Activated naive CD4-positive, alpha-beta T cell treated with anti-CD3 and anti-CD28 coated beads, Interleukin-2, amount 10 ng/mL, durations not matched to agents 7 days and 5 days (primary cell): ENCODE results near the gene DNMT1.
"Not testable (repeated sequence)": the region's sequence is repeated elsewhere in the genome, so short reads cannot be mapped to it uniquely, and the experiment has no call there.

ENCODE experiments used
- CTCF ChIA-PET: fragments of 350-600 bp; sonication (Branson Sonifier 250); formaldehyde crosslinking; loops from one replicate; lab custom pipeline; 2021; ENCODE audit warnings: antibody characterized with exemption; lab: Charles Lee
- DNase-seq: peaks from one replicate; pipeline ENCODE4 v3.0.0-alpha.2; 2020
- H3K27ac Mint-ChIP-seq: one replicate; pipeline ENCODE4 v1.8.0; 2021; ENCODE audit warnings: mild to moderate bottlenecking, moderate library complexity, mixed read lengths
- H3K27me3 Mint-ChIP-seq: one replicate; pipeline ENCODE4 v1.8.0; 2021; ENCODE audit warnings: mild to moderate bottlenecking, mixed read lengths
- H3K36me3 Mint-ChIP-seq: one replicate; pipeline ENCODE4 v1.8.0; 2021; ENCODE audit warnings: mixed read lengths
- H3K4me1 Mint-ChIP-seq: one replicate; pipeline ENCODE4 v1.8.0; 2021; ENCODE audit warnings: mixed read lengths
- H3K4me3 Mint-ChIP-seq: one replicate; pipeline ENCODE4 v1.8.0; 2021; ENCODE audit warnings: mild to moderate bottlenecking, moderate library complexity, mixed read lengths
- H3K9me3 Mint-ChIP-seq: one replicate; pipeline ENCODE4 v1.8.0; 2021; ENCODE audit warnings: mixed read lengths

Gene DNMT1

DNA sequence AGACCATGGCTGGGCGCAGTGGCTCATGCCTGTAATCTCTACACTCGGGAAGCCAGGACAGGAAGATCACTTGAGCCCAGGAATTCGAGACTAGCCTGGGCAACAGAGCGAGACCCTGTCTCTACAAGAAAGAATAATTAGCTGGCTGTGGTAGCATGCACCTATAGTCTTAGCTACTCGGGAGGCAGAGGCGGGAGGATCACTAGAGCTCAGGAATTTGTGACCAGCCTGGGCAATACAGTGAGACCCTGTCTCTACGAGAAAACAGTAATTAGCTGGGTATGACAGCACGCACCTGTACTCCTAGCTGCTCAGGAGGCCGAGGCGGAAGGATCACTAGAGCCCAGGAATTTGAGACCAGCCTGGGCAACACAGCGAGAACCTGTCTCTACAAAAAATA, 7.4 kb downstream of the DNMT1 start:
- CTCF ChIA-PET, result interaction anchor here (1.0 to 1.5 kb wide), 3 partner anchors 30 to 63 kb away, joined by 3 to 4 read pairs (median 4); no protein-coding TSS in a partner anchor

GRCh38 chr19:10184636-10185035, 10.1 kb downstream of the DNMT1 start:
- peaks cover 40% of the 10 kb centered on the region for H3K36me3 Mint-ChIP-seq
- no peak for DNase-seq
- no peak overlapping the region for H3K4me3 Mint-ChIP-seq
- H3K27ac Mint-ChIP-seq, result peak overlapping the region; percentile 82
- no peaks in the 10 kb centered on the region for H3K9me3 Mint-ChIP-seq
- CTCF ChIA-PET, result interaction anchor here (0.7 kb wide), 1 partner anchor 67 kb away, joined by 3 read pairs; no protein-coding TSS in a partner anchor
- no peaks in the 10 kb centered on the region for H3K27me3 Mint-ChIP-seq
- H3K4me1 Mint-ChIP-seq, result peaks cover 14% of the 10 kb centered on the region

More for the DNA sequence above, 7.4 kb downstream of the DNMT1 start:
- H3K27me3 Mint-ChIP-seq, result no peaks in the 10 kb centered on the region
- H3K4me1 Mint-ChIP-seq, result peaks cover 29% of the 10 kb centered on the region
- no peak for DNase-seq
- H3K27ac Mint-ChIP-seq, result peak overlapping the region; percentile 33
- H3K36me3 Mint-ChIP-seq, result peaks cover 43% of the 10 kb centered on the region
- H3K4me3 Mint-ChIP-seq, result no peak overlapping the region
- H3K9me3 Mint-ChIP-seq, result no peaks in the 10 kb centered on the region

GRCh38 chr19:10183926-10184325, 10.8 kb downstream of the DNMT1 start:
- DNase-seq, result no peak
- Mint-ChIP-seq H3K9me3 (no peaks in the 10 kb centered on the region), H3K27ac (no peak overlapping the region), H3K36me3 (peaks cover 38% of the 10 kb centered on the region), H3K4me3 (no peak overlapping the region), H3K4me1 (peaks cover 13% of the 10 kb centered on the region), H3K27me3 (no peaks in the 10 kb centered on the region)
- CTCF ChIA-PET, result no interaction called here

DNA sequence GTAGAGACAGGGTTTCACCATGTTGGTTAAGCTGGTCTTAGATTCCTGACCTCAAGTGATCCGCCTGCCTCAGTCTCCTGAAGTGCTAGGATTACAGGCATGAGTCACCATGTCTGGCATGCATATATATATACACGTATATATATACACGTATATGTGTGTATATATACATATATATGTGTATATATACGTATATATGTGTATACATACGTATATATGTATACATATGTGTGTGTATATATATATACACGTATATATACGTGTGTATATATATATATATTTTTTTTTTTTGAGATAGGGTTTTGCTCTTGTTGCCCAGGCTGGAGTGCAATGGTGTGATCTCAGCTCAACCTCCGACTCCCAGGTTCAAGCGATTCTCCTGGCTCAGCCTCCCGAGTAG, 11.9 kb downstream of the DNMT1 start:
- Mint-ChIP-seq H3K36me3 (peaks cover 35% of the 10 kb centered on the region), H3K4me3 (no peak overlapping the region), H3K4me1 (peaks cover 7% of the 10 kb centered on the region), H3K9me3 (no peaks in the 10 kb centered on the region), H3K27me3 (no peaks in the 10 kb centered on the region), H3K27ac (no peak overlapping the region)
- CTCF ChIA-PET, result interaction anchor here (1.3 kb wide), 1 partner anchor 68 kb away, joined by 4 read pairs; no protein-coding TSS in a partner anchor
- DNase-seq, result no peak

DNA sequence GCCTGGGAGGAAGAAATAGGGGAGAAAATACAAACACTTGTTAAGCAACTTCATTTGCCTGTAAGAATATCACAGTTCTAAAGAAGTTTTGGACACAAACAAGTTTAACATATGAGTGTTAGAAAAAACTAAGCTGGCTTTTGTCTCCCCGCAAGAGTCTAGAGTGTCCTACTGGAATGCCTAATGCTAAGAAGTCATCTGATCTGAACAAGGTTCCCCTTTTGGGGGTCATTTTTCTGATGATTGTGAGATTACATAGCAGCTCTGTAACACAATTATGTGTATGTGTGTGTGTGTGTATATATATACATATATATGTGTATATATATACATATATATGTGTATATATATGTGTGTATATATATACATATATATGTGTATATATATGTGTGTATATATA, 12.7 kb downstream of the DNMT1 start:
- H3K9me3 Mint-ChIP-seq, result no peaks in the 10 kb centered on the region
- peaks cover 34% of the 10 kb centered on the region for H3K36me3 Mint-ChIP-seq
- peak overlapping the region; percentile 49 for H3K27ac Mint-ChIP-seq
- H3K27me3 Mint-ChIP-seq, result no peaks in the 10 kb centered on the region
- no peak overlapping the region for H3K4me3 Mint-ChIP-seq
- CTCF ChIA-PET, result interaction anchor here (0.6 to 1.3 kb wide), 2 partner anchors 68 to 394 kb away, joined by 3 to 4 read pairs; no protein-coding TSS in a partner anchor
- no peak for DNase-seq
- peaks cover 7% of the 10 kb centered on the region for H3K4me1 Mint-ChIP-seq

DNA sequence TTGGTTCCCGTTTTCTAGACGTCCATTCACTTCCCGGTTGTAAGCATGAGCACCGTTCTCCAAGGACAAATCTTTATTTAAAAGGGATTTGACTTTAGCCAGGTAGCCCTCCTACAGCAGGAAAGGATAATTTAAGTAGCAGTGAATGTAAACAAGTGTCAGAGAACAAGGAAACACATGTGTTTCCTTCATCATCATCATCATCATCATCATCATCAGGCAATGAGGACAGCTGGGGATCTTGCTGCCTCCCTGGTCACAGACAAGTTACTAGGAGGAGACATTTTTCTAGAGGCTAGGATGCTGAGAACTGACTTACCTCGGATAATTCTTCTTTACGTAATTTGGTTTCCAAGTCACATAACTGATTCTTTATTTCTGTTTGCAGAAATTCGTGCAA, 14.3 kb downstream of the DNMT1 start:
- Mint-ChIP-seq H3K9me3 (no peaks in the 10 kb centered on the region), H3K36me3 (peaks cover 38% of the 10 kb centered on the region), H3K27me3 (no peaks in the 10 kb centered on the region), H3K27ac (no peak overlapping the region), H3K4me1 (no peaks in the 10 kb centered on the region), H3K4me3 (no peak overlapping the region)
- no peak for DNase-seq
- CTCF ChIA-PET, result no interaction called here

DNA sequence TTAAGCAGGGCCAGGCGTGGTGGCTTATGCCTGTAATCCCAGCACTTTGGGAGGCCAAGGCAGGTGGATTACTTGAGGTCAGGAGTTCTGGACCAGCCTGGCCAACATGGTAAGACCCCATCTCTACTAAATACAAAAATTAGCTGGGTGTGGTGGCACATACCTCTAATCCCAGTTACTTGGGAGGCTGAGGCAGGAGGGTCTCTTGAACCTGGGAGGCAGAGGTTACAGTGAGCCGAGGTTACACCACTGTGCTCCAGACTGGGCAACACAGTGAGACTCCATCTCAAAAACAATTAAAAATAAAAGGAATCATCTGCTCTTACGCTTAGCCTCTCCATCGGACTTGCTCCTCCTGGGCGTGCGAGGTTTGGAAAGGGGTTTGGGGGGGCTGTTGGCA, 14.7 kb downstream of the DNMT1 start:
- H3K27me3 Mint-ChIP-seq, DNase-seq, H3K9me3 Mint-ChIP-seq, H3K4me1 Mint-ChIP-seq, H3K27ac Mint-ChIP-seq, CTCF ChIA-PET, H3K4me3 Mint-ChIP-seq: not testable (repeated sequence)
- peaks cover 41% of the 10 kb centered on the region for H3K36me3 Mint-ChIP-seq

GRCh38 chr19:10173527-10173926, 21.2 kb downstream of the DNMT1 start:
- H3K9me3 Mint-ChIP-seq, result no peaks in the 10 kb centered on the region
- no peaks in the 10 kb centered on the region for H3K27me3 Mint-ChIP-seq
- peaks cover 64% of the 10 kb centered on the region for H3K36me3 Mint-ChIP-seq
- H3K4me1 Mint-ChIP-seq, result peaks cover 11% of the 10 kb centered on the region
- no peak overlapping the region for H3K27ac Mint-ChIP-seq
- CTCF ChIA-PET, result interaction anchor here (0.7 kb wide), 1 partner anchor 128 kb away, joined by 4 read pairs; no protein-coding TSS in a partner anchor
- no peak for DNase-seq
- no peak overlapping the region for H3K4me3 Mint-ChIP-seq

GRCh38 chr19:10168386-10168948, 26.3 kb downstream of the DNMT1 start:
- peaks cover 20% of the 10 kb centered on the region for H3K4me1 Mint-ChIP-seq
- H3K9me3 Mint-ChIP-seq, result no peaks in the 10 kb centered on the region
- CTCF ChIA-PET, result interaction anchor here (0.6 to 2.0 kb wide), 2 partner anchors 82 to 373 kb away, joined by 3 to 7 read pairs; no protein-coding TSS in a partner anchor
- no peak for DNase-seq
- peak overlapping the region; percentile 87 for H3K27ac Mint-ChIP-seq
- peaks cover 62% of the 10 kb centered on the region for H3K36me3 Mint-ChIP-seq
- H3K27me3 Mint-ChIP-seq, result no peaks in the 10 kb centered on the region
- H3K4me3 Mint-ChIP-seq, result no peak overlapping the region

DNA sequence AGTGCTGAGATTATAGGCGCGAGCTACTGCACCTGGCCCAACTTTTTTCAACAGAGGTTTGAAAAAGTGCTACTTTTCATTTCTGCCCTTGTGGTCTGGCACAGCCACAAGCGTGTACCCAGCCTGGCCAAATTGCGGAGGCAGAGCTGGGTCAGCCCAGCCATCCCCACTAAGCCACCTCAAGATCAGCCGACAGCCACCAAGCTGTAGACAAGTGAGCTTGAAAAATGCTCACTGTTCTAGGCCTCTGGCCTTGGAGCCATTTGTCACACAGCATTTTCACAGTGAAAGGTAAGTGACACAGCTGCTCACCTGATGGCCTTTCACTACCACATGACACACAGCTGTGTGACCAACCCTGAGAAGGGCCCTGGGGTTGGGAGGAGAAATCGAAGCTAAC, 27.3 kb downstream of the DNMT1 start:
- peaks cover 20% of the 10 kb centered on the region for H3K4me1 Mint-ChIP-seq
- H3K27me3 Mint-ChIP-seq, result no peaks in the 10 kb centered on the region
- CTCF ChIA-PET, result interaction anchor here (0.9 to 2.0 kb wide), 2 partner anchors 12 to 83 kb away, joined by 3 to 7 read pairs; no protein-coding TSS in a partner anchor
- peaks cover 64% of the 10 kb centered on the region for H3K36me3 Mint-ChIP-seq
- peak overlapping the region; percentile 37 for H3K27ac Mint-ChIP-seq
- no peaks in the 10 kb centered on the region for H3K9me3 Mint-ChIP-seq
- DNase-seq, result no peak
- H3K4me3 Mint-ChIP-seq, result no peak overlapping the region

DNA sequence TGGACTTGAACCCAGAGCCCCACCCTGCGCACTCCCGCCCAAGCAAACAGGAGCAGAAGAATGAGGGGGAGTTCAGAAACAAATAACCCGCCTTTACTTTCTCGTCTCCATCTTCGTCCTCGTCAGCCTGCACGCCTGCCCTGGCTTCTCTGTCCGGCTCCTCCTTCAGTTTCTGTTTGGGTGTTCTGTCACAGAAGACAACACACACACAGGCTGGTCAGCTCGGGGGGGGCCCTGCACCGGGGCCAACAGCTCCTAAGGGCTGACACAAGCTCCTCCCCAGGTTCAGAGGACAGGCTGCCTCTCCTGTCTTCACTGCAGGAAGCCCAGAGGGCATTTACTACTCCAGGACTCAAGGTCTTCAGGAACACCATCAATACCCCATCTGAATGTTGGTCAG, 28.3 kb downstream of the DNMT1 start:
- CTCF ChIA-PET, result interaction anchor here (0.9 to 1.7 kb wide), 2 partner anchors 13 to 85 kb away, joined by 3 read pairs; partner anchors contain the start of gene MRPL4
- not testable (repeated sequence) for H3K27me3 Mint-ChIP-seq, H3K4me3 Mint-ChIP-seq, H3K27ac Mint-ChIP-seq, DNase-seq, H3K9me3 Mint-ChIP-seq
- Mint-ChIP-seq H3K4me1 (peaks cover 20% of the 10 kb centered on the region), H3K36me3 (peaks cover 63% of the 10 kb centered on the region)

DNA sequence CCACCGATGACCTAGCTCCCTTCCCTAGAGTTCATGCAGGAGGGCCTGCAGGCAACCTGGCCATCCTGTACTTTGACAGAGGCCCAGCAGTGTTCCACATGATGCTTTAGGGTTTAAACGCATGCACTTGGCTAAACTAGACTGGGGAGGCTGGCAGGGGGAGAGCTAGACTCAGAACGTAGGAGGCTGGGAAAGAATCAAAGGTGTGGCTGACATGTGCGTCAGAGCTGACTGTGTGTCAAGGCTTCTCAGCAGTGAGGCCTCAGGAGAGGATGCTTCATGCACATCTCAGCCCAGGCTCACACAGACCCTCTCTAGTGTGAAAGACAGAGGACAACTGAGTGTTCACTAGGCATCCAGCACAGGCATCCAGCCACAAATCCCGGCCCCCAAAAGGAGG, 28.7 kb downstream of the DNMT1 start:
- H3K4me3 Mint-ChIP-seq, result no peak overlapping the region
- H3K27me3 Mint-ChIP-seq, result no peaks in the 10 kb centered on the region
- H3K4me1 Mint-ChIP-seq, result peaks cover 20% of the 10 kb centered on the region
- H3K27ac Mint-ChIP-seq, result peak overlapping the region; percentile 68
- no peaks in the 10 kb centered on the region for H3K9me3 Mint-ChIP-seq
- H3K36me3 Mint-ChIP-seq, result peaks cover 61% of the 10 kb centered on the region
- DNase-seq, result no peak
- CTCF ChIA-PET, result interaction anchor here (1.7 kb wide), 1 partner anchor 86 kb away, joined by 3 read pairs; the partner anchor contains the start of gene MRPL4

DNA sequence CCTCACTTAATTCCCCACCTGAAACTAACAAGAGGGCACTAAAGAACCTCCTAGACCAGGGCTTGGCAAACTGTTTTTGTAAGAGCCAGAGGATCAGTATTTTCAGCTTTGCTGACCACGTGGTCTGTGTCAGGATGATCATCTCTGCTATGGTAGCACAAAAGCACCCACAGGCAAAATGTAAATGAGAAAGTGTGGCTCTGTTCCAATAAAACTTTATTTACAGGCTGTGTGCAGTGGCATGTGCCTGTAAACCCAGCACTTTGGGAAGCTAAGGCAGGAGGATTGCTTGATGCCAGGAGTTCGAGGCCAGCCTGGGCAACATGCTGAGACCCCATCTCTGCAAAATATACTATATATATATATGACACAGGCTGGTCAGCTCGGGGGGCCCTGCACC, 31.2 kb downstream of the DNMT1 start:
- no peak overlapping the region for H3K4me3 Mint-ChIP-seq

DNA sequence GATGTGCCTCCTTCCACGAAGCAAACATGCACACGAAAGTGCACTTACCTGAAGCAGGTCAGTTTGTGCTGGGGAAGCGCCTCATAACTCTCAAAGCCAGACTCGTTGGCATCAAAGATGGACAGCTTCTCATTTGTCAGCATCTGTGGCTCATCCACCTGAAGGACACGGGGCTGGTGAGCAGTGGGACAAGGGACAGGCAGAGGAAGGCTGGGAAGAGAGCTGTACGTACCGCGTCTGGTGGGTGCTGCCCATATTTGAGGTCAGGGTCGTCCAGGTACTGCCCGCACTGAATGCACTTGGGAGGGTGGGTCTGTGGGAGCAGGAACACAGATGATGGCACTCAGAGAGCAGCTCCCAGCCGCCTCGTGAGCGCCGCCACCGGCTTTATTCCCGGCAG, 35.1 kb downstream of the DNMT1 start:
- H3K27me3 Mint-ChIP-seq, result no peaks in the 10 kb centered on the region
- no peak overlapping the region for H3K27ac Mint-ChIP-seq
- H3K36me3 Mint-ChIP-seq, result peaks cover 67% of the 10 kb centered on the region

More for the DNA sequence above, 31.2 kb downstream of the DNMT1 start:
- Mint-ChIP-seq H3K27me3 (no peaks in the 10 kb centered on the region), H3K27ac (peak overlapping the region; percentile 33), H3K4me1 (peaks cover 9% of the 10 kb centered on the region), H3K9me3 (no peaks in the 10 kb centered on the region), H3K36me3 (peaks cover 63% of the 10 kb centered on the region)
- no peak for DNase-seq
- CTCF ChIA-PET, result no interaction called here

DNA sequence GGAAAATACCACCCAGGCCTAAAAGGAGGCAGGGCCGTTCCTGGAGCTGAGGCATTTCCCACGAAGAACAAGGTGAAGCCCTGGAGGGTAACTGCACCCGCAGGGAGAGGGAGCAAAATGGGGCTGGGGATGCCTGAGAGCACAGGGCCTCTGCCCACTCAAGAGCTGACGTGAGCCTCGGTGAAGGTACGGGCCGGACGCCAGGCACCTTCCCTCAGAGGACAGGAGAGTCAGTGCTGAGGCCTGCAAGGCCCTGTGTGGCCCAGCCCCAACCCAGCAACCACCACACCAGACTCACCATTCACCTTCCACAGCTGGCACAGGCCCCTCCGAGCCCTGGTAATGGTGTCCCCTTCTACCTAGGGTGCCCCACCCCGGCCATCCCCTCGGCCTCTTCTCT, 36.3 kb downstream of the DNMT1 start:
- Mint-ChIP-seq H3K27ac (no peak overlapping the region), H3K27me3 (no peaks in the 10 kb centered on the region), H3K4me3 (no peak overlapping the region), H3K9me3 (no peaks in the 10 kb centered on the region), H3K4me1 (no peaks in the 10 kb centered on the region), H3K36me3 (peaks cover 72% of the 10 kb centered on the region)
- no peak for DNase-seq
- CTCF ChIA-PET, result no interaction called here

More for the DNA sequence above, 35.1 kb downstream of the DNMT1 start:
- DNase-seq, result no peak
- CTCF ChIA-PET, result no interaction called here
- no peaks in the 10 kb centered on the region for H3K9me3 Mint-ChIP-seq
- no peaks in the 10 kb centered on the region for H3K4me1 Mint-ChIP-seq
- no peak overlapping the region for H3K4me3 Mint-ChIP-seq
